ENCODE data around the gene DOCK1.

Gene DOCK1

DNA sequence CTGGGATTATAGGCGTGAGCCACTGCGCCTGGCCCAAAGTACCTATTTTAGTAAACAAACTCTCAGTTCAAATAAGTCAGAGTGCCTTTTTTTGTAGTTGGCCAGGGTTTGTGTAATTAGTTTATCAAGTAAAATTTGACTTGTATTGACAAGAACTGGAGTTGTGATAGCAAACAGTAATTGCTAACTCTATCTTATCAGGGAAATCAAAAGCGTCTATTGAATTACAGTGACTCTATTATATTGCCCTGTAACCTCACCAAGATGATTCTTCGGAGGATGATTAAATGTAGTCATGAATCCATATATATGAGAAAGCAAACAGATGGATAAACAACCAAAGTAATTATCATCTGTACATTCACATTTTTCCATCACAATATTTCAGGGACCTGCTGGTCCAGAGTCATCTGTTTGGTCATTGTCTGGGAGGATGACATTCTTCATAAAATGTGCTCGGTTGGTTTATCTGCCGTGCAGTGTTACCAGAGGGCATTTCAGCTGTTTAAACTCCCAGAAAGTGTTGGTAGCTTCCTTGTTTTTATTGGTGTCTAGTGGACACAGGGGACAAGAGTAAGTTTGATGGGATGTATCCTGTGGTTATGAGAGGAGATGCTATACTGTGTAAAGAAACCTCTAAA, 35.6 kb downstream of the DOCK1 start:
- H3K4me3 ChIP-seq (ENCODE audit: low read depth, low read length), result no peak overlapping the region
- TF ChIP-seq, protein P1, sequence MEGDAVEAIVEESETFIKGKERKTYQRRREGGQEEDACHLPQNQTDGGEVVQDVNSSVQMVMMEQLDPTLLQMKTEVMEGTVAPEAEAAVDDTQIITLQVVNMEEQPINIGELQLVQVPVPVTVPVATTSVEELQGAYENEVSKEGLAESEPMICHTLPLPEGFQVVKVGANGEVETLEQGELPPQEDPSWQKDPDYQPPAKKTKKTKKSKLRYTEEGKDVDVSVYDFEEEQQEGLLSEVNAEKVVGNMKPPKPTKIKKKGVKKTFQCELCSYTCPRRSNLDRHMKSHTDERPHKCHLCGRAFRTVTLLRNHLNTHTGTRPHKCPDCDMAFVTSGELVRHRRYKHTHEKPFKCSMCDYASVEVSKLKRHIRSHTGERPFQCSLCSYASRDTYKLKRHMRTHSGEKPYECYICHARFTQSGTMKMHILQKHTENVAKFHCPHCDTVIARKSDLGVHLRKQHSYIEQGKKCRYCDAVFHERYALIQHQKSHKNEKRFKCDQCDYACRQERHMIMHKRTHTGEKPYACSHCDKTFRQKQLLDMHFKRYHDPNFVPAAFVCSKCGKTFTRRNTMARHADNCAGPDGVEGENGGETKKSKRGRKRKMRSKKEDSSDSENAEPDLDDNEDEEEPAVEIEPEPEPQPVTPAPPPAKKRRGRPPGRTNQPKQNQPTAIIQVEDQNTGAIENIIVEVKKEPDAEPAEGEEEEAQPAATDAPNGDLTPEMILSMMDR (IDR thresholded peaks at IDR 0.05; ENCODE audit: low read depth, low read length, missing control alignments), result no peak
- DNase-seq (ENCODE audit: low read depth), result no peak

DNA sequence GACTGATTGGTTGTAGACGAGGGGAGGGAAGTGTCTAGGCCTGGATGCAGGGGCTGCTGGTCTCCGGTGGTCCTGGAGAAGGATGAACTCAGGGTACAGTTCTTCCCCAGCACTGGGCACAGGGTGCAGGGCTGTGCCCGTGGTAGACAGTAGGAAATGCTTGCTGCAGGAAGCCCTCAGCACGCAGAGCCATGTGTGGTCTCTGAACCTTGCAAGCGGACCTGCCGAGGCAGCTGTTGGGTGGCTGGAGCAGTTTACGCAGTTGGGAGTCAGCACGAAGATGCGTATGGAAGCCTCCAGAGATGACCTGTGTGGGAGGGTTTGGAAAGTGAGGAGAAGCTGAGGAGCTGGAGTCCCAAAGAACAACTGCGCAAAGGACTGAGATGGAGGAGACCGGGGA, 39.0 kb downstream of the DOCK1 start:
- DNase-seq (ENCODE audit: low read depth), result no peak
- TF ChIP-seq, protein P1 (IDR thresholded peaks at IDR 0.05; ENCODE audit: low read depth, low read length, missing control alignments), result no peak
- H3K4me3 ChIP-seq (ENCODE audit: low read depth, low read length), result no peak overlapping the region

DNA sequence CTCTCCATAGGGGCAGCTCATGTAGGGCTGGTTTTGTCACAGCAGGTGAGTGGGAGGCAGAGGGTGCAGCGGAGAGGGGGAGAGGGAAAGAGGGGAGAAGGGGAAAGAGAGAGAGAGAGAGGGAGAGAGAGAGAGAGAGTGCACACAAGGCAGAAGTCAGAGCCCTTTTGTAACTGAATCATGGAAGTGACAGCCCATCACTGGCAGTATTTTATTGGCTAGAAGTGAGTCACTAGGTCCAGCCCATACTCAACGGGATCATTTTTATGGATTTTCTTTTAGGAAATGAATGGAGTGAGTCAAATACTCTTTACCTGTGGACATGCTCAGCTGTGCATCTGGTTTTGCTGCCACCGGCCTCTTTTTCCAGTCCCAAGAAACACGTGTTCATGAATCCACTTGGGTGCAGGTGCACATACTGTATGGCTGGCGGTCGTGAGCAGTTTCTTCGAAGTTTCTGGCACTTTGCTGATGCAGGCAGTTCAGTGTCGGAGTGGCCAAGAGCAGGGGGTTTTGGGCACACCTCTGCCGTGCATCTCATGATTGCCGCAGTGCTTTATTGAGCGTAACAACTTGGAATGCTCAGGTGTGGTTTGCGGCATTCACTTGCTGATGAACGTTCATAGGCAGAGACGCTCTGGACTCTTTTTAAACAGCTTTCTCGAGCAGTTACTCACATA, 40.3 kb downstream of the DOCK1 start:
- no peak for DNase-seq (ENCODE audit: low read depth)
- TF ChIP-seq, protein P1 (IDR thresholded peaks at IDR 0.05; ENCODE audit: low read depth, low read length, missing control alignments), result no peak

DNA sequence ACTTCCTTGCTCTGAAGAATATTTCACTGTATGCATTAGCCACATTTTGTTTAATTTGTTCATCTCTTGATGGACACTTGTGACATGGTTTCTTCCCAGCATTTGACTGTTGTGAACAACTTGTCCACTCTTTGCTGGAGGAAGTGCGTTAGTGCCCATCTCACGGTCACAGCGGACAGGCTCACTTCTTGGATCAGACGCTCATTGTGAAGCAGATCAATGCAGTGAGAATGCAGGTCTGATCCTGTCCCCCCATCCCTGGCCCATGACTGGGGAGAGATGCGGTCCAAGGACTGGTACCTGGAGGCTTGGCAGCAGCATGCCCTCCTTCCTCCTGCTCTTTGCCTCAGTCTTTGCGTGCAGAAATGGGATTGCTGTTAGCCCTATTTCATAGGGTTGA, 41.5 kb downstream of the DOCK1 start:
- TF ChIP-seq, protein P1 (IDR thresholded peaks at IDR 0.05; ENCODE audit: low read depth, low read length, missing control alignments), result no peak
- H3K4me3 ChIP-seq (ENCODE audit: low read depth, low read length), result no peak overlapping the region
- no peak for DNase-seq (ENCODE audit: low read depth)

More for the DNA sequence above, 40.3 kb downstream of the DOCK1 start:
- no peak overlapping the region for H3K4me3 ChIP-seq (ENCODE audit: low read depth, low read length)

DNA sequence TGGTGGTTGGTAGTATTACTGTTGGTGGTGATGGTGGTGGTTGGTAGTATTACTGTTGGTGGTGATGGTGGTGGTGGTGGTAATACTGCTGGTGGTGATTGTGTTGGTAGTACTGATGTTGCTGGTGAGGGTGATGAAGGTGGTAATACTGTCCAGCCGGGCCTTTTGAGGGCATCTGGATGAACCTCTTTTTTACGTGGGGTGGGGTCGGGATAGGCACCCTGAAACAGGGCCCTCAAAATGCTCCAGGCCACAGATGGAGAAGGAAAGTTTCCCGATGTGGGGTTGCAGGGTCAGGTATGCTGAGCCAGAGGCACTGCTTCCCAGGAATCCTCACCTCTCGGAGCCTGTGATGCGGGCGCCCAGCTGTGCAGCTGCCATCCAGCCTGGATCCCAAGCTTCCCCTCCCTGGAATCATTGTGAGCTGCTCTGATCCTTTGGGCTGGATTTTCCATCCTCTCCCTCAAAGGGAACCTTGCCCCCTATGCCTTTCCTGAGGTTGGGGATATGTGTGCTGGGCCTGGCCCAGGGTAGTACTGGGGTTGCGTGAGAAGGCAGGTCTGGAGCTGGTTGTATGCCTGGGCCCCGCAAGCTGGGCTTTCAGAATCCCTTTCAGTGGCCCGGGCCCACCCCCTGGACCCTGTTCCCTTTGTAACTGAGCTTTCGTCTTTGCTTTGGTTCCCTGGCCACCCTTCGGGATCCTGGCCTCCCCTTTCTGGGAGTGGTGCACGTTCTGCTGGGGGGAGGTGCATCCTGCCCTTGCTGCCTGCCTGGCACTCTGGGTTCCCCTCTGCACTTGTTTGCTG, 43.3 kb downstream of the DOCK1 start:
- TF ChIP-seq, protein P1 (IDR thresholded peaks at IDR 0.05; ENCODE audit: low read depth, low read length, missing control alignments), result no peak
- DNase-seq (ENCODE audit: low read depth), result no peak
- no peak overlapping the region for H3K4me3 ChIP-seq (ENCODE audit: low read depth, low read length)

DNA sequence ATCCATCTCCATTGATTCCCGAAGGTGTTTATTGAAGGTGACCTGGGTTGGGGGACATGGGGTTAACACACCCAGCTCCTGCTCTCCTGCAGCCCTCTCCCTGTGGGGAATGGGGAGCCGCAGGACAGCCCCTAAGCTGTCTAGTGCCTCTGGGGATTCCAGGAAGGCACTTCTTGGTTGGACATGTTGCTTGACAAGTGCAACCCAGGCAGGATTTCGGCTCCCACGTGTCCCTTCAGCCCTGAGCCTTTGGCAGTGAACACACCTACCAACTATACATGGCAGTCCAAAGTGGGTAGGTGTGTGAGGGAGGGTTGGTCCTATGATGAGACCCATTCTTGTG, 43.9 kb downstream of the DOCK1 start:
- no peak overlapping the region for H3K4me3 ChIP-seq (ENCODE audit: low read depth, low read length)
- DNase-seq (ENCODE audit: low read depth), result no peak
- TF ChIP-seq, protein P1 (IDR thresholded peaks at IDR 0.05; ENCODE audit: low read depth, low read length, missing control alignments), result no peak
